GM21360 (cell line): ENCODE measurements around the gene SERF2.
"Not testable (repeated sequence)": the region's sequence is repeated elsewhere in the genome, so short reads cannot be mapped to it uniquely, and the experiment has no call there.

Experiments
- ATAC-seq: cut with Tn5 transposase; IDR thresholded peaks from one replicate; pipeline ENCODE4 v1.9.1; 2021; ENCODE audit warnings: mild to moderate bottlenecking, moderate library complexity; ENCODE audit not compliant: unreplicated experiment

Gene SERF2

DNA sequence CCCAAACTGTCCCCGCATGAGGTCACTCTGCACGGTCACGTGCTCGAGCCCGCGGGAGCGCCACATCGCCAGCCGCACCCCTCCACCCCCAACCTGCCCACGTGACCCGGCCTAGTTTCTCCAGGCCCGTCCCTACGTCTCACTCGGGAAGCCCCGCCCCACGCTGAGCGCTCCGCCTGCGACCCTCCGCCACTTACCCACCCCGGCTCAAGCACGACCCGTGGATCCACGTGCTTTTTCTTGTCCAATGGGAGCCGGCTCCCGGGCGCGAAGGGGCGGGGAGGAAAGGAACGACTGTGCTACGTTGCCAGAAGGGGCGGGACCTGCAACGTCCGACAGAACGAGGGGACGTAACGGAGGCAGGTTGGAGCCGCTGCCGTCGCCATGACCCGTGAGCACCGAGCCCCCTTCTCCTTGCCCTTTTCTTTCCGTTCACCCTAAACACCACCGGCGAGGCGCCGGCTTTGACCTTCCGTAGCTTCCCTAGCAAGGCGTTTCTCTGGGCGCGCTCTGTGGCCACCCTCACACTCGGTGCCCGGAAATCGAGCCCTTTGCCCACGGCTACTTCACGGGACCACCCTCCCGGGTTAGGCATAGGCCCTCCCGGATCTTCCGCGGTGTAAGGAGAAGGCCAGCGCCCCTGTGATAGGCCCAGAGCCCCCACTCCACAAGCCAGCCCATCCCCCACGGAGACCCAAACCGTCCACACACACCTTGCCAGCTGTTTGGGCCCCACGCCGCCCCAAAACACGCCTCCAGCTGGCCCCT is at the start of gene SERF2:
Gene SERF2, plus strand, starts transcription at position 328 of the 768 bp plus-strand sequence. Its CDS starts 57 bp downstream, at position 385.
- ATAC-seq, result peak; percentile 84

DNA sequence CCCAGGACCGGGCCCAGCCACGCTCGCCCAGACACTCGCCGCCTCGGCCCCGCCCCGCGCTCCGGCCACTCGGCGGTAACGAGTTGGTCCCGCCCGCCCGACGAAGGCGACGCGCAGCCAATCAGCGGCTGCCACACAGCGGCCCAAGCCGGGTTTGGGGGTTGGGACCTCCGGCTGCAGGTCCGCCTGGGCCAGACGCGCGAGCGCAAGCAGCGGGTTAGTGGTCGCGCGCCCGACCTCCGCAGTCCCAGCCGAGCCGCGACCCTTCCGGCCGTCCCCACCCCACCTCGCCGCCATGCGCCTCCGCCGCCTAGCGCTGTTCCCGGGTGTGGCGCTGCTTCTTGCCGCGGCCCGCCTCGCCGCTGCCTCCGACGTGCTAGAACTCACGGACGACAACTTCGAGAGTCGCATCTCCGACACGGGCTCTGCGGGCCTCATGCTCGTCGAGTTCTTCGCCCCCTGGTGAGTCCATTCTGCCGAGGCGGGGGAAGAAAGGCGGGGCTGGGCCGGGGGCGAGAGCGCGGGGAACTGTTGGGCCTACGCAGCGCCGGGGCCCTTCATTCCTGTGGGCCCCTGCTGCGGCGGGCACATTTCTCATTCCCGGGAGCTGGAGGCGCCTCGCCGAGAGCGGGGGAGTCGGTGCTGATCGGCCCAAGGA is 45.7 kb upstream of the SERF2 start, which contains the start of gene PDIA3:
Gene PDIA3, plus strand, starts transcription at position 194 of the 658 bp plus-strand sequence. Its CDS starts 102 bp downstream, at position 296.
- ATAC-seq, result peak; percentile 61

DNA sequence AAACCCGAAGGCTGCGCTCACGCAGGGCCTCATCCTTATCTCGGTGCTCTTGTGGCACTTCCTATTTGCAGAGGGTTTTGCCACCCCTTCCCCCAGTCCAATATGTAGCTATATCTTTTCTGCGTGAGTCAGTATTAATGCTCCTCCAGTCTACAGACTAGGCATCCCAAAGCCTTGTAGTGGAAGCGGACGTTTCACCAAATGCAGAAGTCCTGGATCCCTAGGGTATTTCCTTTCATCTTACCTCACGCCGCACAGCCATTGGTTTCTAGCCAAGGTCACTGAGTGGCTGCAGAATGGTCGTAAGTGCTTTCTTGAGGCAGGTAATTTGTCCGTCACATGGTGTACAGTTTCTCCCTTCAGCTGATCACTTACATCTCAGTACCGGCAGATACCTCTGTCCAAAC is 45.2 kb upstream of the SERF2 start:
- ATAC-seq, result not testable (repeated sequence)

DNA sequence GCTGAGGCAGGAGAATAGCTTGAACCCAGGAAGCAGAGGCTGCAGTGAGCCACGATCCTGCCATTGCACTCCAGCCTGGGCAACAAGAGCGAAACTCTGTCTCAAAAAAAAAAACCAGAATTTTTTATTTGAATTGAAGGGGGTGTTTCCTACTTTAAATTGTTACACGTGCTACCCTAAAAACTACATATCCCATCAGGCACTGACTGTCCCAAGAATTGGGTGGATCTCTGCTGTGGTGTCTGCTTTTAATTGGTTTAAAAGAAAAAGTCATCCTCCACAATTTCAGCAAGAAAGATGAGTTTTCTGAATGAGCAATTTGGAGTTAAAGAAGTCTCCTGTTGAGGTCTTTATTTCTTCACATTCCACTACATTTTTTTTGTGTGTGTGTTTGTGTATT is 43.7 kb upstream of the SERF2 start:
- no peak for ATAC-seq

DNA sequence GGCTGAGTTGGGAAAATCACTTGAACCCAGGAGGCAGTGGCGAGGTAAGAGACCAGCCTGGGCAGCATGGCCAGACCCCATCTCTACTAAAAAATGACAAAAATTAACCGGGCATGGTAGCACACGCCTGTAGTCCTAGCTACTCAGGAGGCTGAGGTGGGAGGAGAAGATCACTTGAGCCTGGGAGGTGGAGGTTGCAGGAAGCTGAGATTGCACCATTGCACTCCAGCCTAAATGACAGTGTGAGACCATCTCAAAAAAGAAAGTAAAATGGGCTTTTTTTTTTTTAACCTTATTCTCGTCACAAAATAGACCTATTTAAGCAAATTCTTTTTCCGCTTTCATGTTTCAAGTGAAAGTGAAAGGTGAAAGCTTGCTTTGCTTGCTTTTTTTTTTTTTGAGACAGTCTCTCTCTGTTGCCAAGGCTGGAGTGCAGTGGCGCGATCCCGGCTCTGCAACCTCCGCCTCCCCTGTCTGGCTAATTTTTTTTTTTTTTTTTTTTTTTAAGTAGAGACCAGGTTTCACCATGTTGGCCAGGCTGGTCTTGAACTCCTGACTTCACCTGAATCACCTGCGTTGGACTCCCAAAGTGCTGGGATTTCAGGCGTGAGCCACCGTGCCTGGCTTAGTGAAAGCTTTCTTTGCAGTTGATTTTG is 42.3 kb upstream of the SERF2 start:
- ATAC-seq, result peak; percentile 43

DNA sequence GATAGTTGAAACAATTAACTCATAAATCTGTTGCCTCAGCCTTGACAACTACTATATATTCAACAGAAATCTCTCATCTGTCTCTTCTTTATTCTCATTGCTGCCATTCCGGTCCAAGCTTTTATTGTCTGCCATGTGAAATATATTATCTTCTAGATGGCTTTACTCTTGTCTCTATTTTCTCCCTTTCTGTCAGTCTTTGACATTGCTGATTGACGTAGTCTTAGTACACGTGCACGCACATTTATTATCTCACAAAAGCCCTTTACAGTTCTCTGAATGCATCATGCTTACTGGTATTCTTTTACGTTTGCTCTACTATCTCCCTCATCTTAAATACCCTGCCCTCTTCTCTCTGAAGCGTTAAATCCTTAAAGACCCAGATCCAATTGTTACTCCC is 40.2 kb upstream of the SERF2 start:
- no peak for ATAC-seq

DNA sequence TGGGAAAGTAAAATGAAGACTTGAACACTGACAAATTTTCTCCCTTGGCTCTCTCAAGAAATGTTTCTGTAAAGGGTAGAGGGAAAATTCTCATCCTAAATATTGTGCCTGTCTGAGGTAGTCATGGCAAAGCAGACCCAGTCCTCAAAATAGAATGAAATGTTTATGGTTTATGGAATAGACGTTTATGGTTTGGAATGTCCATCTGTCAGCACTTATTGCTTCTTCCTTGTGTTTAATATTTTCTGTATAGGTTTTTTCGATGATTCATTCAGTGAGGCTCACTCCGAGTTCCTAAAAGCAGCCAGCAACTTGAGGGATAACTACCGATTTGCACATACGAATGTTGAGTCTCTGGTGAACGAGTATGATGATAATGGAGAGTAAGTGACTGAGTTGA is 29.3 kb upstream of the SERF2 start:
- no peak for ATAC-seq

DNA sequence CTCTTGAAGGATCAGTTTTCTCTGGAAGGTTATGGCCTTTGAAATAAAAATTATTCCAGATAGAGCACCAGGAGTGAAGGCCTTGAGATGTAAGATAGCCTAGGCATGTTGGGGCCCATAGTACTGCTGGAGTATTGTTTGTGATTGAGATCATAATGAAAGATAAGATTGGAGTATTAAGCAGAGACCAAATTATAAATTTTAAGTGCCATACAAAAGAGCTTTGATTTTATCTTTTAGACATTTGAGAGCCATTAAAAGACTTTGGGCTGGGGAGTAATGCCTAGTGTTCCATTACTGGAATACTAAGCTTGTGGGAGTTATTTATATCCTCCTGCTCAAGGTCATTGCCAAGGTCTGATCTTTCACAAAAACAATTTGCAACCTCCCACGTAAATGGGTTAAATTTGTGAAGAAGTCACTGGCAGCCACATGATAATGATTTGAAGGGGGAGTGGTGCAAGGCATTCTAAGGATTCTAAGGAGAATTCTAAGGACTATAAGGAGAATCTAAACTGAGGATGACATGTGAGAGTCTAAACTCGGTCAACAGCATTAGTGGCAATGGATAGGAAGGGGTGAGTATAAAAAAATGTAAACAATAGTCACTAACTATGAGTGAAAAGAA is 28.2 kb upstream of the SERF2 start:
- ATAC-seq, result no peak

DNA sequence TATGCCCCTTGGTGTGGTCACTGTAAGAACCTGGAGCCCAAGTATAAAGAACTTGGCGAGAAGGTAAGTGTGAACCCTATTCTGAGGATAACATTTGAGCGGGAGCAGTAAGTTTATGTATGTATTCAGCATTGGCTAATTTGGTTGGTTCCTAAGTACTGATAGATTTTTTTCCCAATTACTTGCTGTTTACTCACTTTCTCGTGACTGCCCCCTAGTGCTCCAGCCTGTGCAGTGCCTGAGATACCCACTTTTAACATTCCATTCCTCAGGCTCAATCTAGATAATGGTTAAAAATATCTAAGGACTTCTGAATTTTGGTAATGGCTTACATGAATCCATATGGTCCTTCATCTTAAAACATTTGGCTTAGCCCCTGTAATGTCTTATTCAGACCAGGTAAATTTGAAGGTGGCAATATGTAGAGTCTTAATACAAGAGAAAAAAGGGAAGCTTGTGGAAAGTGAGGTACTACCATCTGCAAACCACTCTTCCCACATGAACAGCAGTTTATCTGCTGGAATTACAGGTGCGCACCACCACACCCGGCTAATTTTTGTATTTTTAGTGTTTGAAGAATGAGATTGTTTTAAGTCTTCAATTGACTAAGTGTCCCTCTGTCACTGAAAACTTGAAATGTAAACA is 22.4 kb upstream of the SERF2 start:
- ATAC-seq, result no peak

DNA sequence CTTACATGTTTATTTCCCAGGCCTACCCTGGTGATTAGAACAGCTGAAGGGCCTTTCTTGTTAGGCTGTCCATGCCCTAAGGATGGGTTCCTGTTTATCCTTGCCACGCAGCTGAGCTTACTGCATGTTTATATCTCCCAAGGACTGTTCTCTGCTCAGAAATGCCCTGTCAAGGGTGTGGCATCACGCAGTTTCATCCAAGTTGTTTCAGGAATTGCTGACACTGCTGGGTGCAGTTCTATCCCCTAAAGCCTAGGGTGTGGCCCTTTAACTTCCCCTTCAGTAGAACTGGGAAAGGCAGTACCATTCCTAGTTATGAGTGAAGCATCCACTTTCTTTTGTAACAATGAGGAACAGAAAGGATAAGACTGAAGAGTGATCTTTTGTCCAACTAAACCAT is 20.3 kb upstream of the SERF2 start:
- no peak for ATAC-seq

DNA sequence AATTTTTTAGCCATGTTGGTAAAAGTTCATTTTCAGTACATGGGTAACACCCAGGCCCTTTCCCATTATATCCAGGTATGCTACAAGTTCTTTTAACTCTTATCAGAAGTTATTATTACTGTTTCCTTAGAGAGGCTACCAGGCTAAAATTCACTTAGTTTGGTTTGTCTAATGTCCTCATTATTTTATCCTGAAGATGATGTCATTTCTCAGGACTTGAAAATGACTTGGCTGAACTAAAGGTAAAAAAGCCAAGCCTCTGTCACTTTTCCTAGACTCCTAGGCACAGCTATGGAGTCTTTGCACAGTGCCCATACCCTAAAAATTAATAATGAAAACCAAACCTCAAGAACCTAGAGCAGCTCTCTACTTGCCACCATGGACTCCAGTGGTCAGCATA is 19.5 kb upstream of the SERF2 start:
- no peak for ATAC-seq

DNA sequence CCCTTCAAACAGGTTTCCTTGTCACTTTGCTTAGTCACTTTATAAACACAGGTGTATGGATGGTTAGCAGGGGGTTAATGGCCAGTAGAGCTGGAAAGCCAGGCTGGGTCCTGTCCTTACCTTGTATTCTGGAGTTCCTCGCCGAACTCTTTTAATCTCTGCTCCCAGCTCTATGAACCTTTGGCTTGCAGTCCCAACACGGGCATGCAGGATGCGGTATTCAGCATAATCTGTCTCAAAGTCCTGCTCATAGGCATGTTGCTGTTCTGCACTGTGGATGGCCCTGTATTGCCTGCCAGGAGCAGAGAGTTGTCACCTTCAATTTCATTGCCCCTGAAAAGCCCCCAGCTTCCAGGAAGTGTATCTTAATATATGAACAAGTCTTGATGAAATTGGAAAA is 18.1 kb upstream of the SERF2 start:
- no peak for ATAC-seq

DNA sequence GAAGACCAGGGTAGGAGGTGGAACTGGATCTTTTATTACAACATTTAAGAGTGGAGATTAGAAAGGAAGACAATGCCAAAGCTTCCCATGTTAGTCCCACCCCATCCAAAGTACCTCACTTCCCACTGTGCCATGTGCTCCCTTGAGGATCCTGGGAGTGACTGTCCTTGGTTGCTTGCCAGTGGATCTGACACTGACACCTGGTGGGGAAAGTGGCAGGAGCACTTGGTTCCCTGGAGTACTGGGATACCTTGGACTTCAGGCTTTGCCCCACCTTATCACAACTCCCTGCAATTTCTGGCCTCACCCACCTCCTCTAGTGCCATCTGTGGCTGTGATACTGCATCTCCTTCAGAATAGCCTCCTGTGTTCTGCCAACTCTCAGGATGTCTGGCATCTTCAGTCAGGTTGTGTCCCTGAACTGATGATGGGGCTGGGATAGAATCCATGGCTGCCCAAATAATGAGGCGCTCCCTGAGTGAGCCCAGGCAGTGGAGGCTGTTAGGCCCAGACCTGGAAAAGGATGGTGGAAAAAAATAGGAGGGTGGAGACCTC is 16.6 kb upstream of the SERF2 start:
- ATAC-seq, result no peak

DNA sequence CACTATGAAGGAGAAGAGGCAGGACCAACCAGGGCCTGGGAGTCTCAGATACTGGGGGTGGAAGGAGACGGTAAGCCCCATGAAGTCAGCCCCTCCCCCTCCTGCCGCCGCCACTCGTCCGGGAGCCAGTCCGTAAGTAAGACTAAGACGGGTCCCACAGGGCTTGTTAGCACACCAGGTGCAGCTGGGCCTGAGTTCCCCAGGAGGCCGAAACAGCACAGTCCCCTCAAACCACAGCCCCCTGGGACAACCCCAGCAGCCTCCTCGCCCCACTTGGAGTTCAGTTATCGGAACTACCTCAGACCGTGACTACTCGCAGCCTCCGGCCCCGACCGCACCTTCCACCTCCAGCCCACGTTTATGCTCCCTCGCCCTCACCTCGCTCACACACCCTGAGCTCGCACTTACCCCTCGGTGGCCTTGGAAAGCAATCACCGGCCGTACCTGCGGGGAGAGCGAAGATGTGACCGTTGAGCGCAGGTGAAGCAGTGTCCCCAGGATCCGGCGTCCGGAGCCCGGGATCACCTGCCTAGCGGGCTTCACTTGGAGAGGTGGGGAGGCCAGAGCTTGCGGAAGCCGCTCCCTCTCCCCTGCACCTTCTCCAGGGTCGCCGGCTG is 15.9 kb upstream of the SERF2 start:
- peak; percentile 58 for ATAC-seq

DNA sequence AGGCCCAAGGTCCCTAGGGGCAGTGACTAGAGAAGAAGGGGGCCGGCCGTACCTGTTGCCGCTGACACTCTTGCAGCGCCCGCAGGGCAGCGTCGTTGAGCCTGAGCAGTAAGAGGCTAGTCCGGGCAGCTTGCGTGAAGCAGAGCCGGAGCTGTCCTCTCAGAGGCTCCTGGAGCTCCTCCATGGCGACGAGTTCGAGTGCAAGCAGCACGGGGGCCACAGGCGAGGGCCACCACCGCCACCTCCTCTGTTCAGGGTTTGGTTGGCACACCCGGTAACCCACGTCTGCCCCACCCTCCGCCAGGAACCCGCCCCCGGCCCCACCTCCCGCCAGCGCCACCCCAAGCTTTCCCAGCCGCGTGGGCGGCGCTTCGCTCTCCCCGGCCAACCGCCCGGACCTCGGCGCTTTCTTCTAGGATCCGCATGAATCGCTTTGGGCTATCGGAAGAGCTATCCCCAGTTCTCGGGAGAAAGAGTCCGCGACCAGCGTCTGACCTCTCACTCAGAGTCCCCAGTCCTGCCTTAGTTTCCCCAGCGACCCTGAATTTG is 15.3 kb upstream of the SERF2 start, which contains the start of gene ELL3:
Gene ELL3, minus strand, starts transcription at position 249 of the 549 bp plus-strand sequence. Its CDS starts 65 bp downstream, at position 184.
- ATAC-seq, result peak; percentile 31

DNA sequence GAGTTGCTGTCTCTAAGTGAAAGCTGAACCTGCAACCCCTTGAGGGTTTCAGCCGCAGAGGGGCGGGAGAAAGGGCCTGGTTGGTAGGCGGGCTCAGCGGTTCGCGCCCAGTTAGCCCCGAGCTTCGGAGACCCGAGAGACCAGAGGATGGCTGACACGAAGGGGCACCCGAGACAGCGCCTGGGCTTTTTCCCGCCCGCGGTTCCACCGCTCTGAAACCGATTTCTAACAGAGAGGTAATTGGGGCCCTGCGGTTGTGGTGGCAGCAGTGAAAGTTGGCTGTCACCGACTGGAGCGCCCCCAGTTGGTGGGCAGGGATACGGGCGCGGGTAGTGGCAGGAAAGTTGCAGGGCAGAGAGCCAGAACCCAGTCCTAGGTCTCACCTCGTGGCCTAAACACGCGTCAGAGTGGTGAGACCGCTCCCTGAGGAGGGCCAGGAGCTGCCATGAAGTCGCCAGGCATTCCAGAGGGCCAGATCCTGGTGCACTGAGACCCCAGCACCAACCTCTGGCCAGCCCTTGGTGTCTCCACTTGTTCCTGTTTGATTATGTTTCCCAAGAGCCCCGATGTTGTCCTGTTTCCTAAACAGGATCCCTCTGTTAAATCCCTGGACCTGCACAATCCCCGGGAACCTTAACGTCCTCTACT is 14.7 kb upstream of the SERF2 start:
- peak; percentile 40 for ATAC-seq

DNA sequence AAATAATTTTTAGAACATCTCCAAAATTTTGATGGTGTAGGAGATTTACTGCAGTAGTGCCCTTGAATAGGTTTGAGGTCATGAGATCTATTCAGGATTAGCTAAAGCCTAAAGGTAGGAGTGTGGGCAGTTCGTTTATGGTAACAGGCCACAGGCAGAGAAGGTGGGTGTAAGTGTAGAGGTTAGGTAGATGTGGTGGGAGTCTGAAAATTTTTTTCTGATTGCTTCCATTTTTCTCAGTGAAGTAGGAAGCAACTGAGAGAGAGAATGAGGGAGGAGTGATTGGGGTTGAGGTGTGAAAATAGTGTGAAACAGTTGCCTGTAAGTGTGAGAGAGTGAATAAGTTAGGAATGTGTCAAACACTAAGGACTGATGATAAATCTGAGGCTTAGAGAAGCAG is 13.1 kb upstream of the SERF2 start:
- no peak for ATAC-seq

DNA sequence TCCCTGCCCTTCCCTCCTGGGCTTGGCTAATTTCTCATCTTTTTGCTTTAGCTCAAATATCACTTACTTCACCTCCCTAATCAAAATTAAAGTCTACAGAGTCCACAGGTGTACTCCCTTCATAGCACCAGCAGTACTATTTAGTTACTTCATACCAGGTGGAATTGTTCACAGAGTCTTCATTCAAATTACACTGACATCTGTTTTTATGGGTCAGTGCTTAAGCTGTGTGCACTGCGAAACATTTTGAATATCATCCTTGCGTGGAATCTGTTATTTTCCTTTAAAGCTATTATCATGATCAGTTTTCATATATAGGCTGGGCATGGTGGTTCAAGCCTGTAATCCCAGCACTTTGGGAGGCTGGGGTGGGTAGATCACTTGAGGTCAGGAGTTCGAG is 2.7 kb upstream of the SERF2 start:
- no peak for ATAC-seq

DNA sequence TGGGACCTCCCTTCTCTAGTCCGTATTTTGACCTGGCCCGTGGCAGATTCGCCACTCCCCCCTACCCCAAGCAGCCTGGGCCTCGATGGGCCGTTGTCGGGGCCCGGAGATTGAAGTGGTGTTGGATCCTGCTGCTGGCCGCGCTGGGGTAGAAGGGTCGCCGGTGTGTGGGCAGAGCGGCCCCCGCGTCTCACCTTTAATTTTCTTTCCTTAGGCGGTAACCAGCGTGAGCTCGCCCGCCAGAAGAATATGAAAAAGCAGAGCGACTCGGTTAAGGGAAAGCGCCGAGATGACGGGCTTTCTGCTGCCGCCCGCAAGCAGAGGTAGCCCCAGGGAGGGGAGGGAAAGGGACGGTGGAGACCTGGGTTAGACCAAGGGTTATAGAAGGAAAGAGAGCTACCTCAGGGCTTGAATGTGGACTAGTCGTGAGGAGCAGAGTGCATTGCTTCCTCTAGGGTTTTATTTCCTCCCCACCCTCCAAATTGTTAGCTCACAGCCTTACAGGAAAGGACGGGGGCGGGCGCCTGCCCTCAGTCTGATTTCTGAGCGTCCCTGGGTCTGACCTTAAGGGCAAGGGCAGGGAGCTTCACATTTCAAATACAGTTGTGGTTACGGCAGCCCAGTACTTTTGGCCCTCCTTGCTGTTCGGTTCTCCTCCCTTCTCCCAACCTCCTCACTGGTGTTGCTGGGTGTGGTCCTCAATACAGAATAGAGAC is 799 bp downstream of the SERF2 start:
- no peak for ATAC-seq
